Keratinocyte (primary cell): ENCODE measurements around the gene YTHDF1. TPM values are rescaled to one million over a fixed set of nuclear protein-coding genes. Genes with fewer than 3 reads are reported as not detected.

Experiments used
- DNase-seq: peaks from one replicate; pipeline ENCODE4 v3.0.0-alpha.2; 2011; ENCODE audit warnings: low read depth, missing footprints, low spot score
- FAIRE-seq: peaks from 2 replicates; lab custom pipeline; 2011; peaks lifted over from hg19 to GRCh38; lab: Jason Lieb, UNC
- H2AFZ ChIP-seq: 2 replicates; pipeline ENCODE4 v1.6.0; 2012; ENCODE audit warnings: low read length, control low read depth, inconsistent platforms; ENCODE audit not compliant: control insufficient read depth
- H3K27ac ChIP-seq: 2 replicates; pipeline ENCODE4 v1.5.1; 2011; ENCODE audit warnings: low read length; ENCODE audit not compliant: control insufficient read depth, insufficient read depth
- H3K27me3 ChIP-seq: 3 replicates; pipeline ENCODE4 v1.6.0; 2011; ENCODE audit warnings: low read length; ENCODE audit not compliant: control insufficient read depth, insufficient read depth; ENCODE audit errors: extremely low read depth
- H3K36me3 ChIP-seq, 2 experiments: 2 replicates in 1 of 2; 3 replicates in 1 of 2; pipeline ENCODE4 v1.5.1; 2011; ENCODE audit warnings: low read length in 2 of 2, mild to moderate bottlenecking in 1 of 2; ENCODE audit not compliant: control insufficient read depth in 2 of 2, insufficient read depth in 2 of 2; ENCODE audit errors: extremely low read depth in 1 of 2
- H3K4me1 ChIP-seq: 3 replicates; pipeline ENCODE4 v1.5.1; 2011; ENCODE audit warnings: low read length; ENCODE audit not compliant: control insufficient read depth, insufficient read depth; ENCODE audit errors: extremely low read depth
- H3K4me2 ChIP-seq: 3 replicates; pipeline ENCODE4 v1.6.0; 2011; ENCODE audit warnings: low read depth, low read length; ENCODE audit not compliant: control insufficient read depth, insufficient read depth; ENCODE audit errors: extremely low read depth
- H3K4me3 ChIP-seq, 3 experiments: fragments of 200-600 bp in 1 of 3; sonication (generic) in 1 of 3; 2 replicates in 2 of 3; 3 replicates in 1 of 3; pipeline ENCODE4 v1.5.1; 2011 to 2016; ENCODE audit warnings: low read length in 3 of 3, mild to moderate bottlenecking in 3 of 3, control low read depth in 2 of 3, inconsistent platforms in 1 of 3, low read depth in 1 of 3, mixed read lengths in 1 of 3, mixed run types in 1 of 3, moderate library complexity in 1 of 3; ENCODE audit not compliant: control insufficient read depth in 2 of 3, insufficient read depth in 2 of 3; ENCODE audit errors: extremely low read depth in 1 of 3
- H3K79me2 ChIP-seq: 2 replicates; pipeline ENCODE4 v1.6.0; 2012; ENCODE audit warnings: low read length; ENCODE audit not compliant: control insufficient read depth, insufficient read depth
- H3K9ac ChIP-seq: 3 replicates; pipeline ENCODE4 v1.6.0; 2011; ENCODE audit warnings: low read length; ENCODE audit not compliant: control insufficient read depth, insufficient read depth; ENCODE audit errors: extremely low read depth
- H3K9me1 ChIP-seq: 3 replicates; pipeline ENCODE4 v1.6.0; 2011; ENCODE audit warnings: low read length; ENCODE audit not compliant: control insufficient read depth, insufficient read depth; ENCODE audit errors: extremely low read depth
- H3K9me3 ChIP-seq: 2 replicates; pipeline ENCODE4 v1.5.1; 2012; ENCODE audit warnings: low read depth, low read length; ENCODE audit not compliant: control insufficient read depth
- H4K20me1 ChIP-seq: 3 replicates; pipeline ENCODE4 v1.6.0; 2011; ENCODE audit warnings: low read length; ENCODE audit not compliant: control insufficient read depth, insufficient read depth; ENCODE audit errors: extremely low read depth
- CTCF ChIP-seq, 3 experiments: IDR thresholded peaks in 1 of 3; conservative IDR thresholded peaks in 1 of 3; optimal IDR thresholded peaks in 1 of 3; 2 replicates in 2 of 3; 3 replicates in 1 of 3; pipeline versions ENCODE3 to v1.5.1; 2011; ENCODE audit warnings: low read length in 3 of 3, mild to moderate bottlenecking in 3 of 3, moderate library complexity in 2 of 3, control low read depth in 1 of 3, inconsistent platforms in 1 of 3; ENCODE audit not compliant: insufficient read depth in 2 of 3; ENCODE audit errors: extremely low read depth in 1 of 3
- EZH2 ChIP-seq: IDR thresholded peaks from one replicate; pipeline ENCODE4 v1.6.1; 2012; ENCODE audit warnings: inconsistent platforms, mild to moderate bottlenecking, low read length, moderate library complexity
- dilution Hi-C: fragments of 300-500 bp; cut with MboI; formaldehyde crosslinking; loops from one replicate; pipeline ENCODE4 v1.7.0; 2020; ENCODE audit warnings: low sequenced_read_pairs; ENCODE audit not compliant: extremely low pct_ligation_motif_present
- polyA plus RNA-seq, 5 experiments: library from polyadenylated mRNA; depleted of rRNA in 3 of 5; stranded (reverse) in 3 of 5; stranded (forward) in 1 of 5; unstranded in 1 of 5; fragments of >200 nt; gene quantifications; 1 replicate in 1 of 5; 2 replicates in 3 of 5; 3 replicates in 1 of 5; pipeline versions ENCODE4 v1.2.1 to v1.2.3, GENCODE V29; 2011 to 2012; ENCODE audit warnings: missing spikeins in 2 of 5, low read depth in 1 of 5, low replicate concordance in 1 of 5

Gene YTHDF1
- polyA plus RNA-seq, 1 donor (not counting 4 experiments of a cell fraction or from before 2014, with no cell fraction given) = 26.4 TPM

GRCh38 chr20:63258781-63259180 is 42.9 kb upstream of the YTHDF1 start:
- Histone ChIP-seq H3K4me1 (peaks cover 17% of the 10 kb centered on the region), H3K9ac (no peak overlapping the region), H3K9me1 (no peaks in the 10 kb centered on the region), H3K79me2 (no peaks in the 10 kb centered on the region), H2AFZ (no peak overlapping the region), H3K9me3 (no peaks in the 10 kb centered on the region), H3K27ac (no peak overlapping the region), H3K27me3 (peaks cover 31% of the 10 kb centered on the region), H3K4me2 (no peak overlapping the region), H4K20me1 (no peaks in the 10 kb centered on the region), H3K36me3 (no peaks in the 10 kb centered on the region), H3K4me3 (no peak overlapping the region)
- TF ChIP-seq CTCF (optimal IDR thresholded peaks at IDR 0.05 in 1 of 3, IDR thresholded peaks at IDR 0.05 in 1 of 3, conservative IDR thresholded peaks at IDR 0.05 in 1 of 3; ENCODE audit: extremely low read depth in 1 of 3, insufficient read depth in 2 of 3, low read length in 3 of 3) (no peak), EZH2 (no peak)
- no peak for FAIRE-seq
- DNase-seq = no peak
- dilution Hi-C loops = no loop called here

- Histone ChIP-seq H3K9ac (no peak overlapping the region), H3K4me3 (no peak overlapping the region), H3K27ac (no peak overlapping the region), H3K9me3 (no peaks in the 10 kb centered on the region), H3K36me3 (no peaks in the 10 kb centered on the region), H3K27me3 (peaks cover 38% of the 10 kb centered on the region), H4K20me1 (no peaks in the 10 kb centered on the region), H3K4me1 (peaks cover 17% of the 10 kb centered on the region), H3K9me1 (no peaks in the 10 kb centered on the region), H2AFZ (no peak overlapping the region), H3K79me2 (no peaks in the 10 kb centered on the region), H3K4me2 (no peak overlapping the region)
- DNase-seq (no peak), FAIRE-seq (no peak)
- TF ChIP-seq EZH2 (no peak), CTCF (optimal IDR thresholded peaks at IDR 0.05 in 1 of 3, IDR thresholded peaks at IDR 0.05 in 1 of 3, conservative IDR thresholded peaks at IDR 0.05 in 1 of 3; ENCODE audit: extremely low read depth in 1 of 3, insufficient read depth in 2 of 3, low read length in 3 of 3) (no peak)
- dilution Hi-C loops = no loop called here
These were observed 41.7 kb upstream of the YTHDF1 start for GRCh38 chr20:63257629-63258028.
